Tibial nerve (tissue), 4 donors: ENCODE results near the gene LMOD3. TPM values are rescaled to one million over a fixed set of nuclear protein-coding genes. Genes with fewer than 3 reads are reported as not detected.

Experiments
- DNase-seq, 2 donors: peaks; one replicate each; pipeline ENCODE4 v3.0.0-alpha.2; 2019; ENCODE audit warnings: low spot score in 2 of 2
- H3K27ac ChIP-seq, 4 donors: fragments of 200-600 bp; sonication (generic) in 3 of 4; one replicate each; pipeline ENCODE4 v1.5.1; 2017 to 2019; ENCODE audit warnings: mild to moderate bottlenecking in 1 of 4
- H3K27me3 ChIP-seq, 2 donors: fragments of 200-600 bp; sonication (generic) in 1 of 2; one replicate each; pipeline versions ENCODE4 v1.5.1 to v1.6.0; 2017 to 2019
- H3K36me3 ChIP-seq, 3 donors: fragments of 200-600 bp; sonication (generic); one replicate each; pipeline ENCODE4 v1.5.1; 2018 to 2019
- H3K4me1 ChIP-seq, 4 donors: fragments of 200-600 bp; sonication (generic) in 3 of 4; one replicate each; pipeline ENCODE4 v1.5.1; 2017 to 2019
- H3K4me3 ChIP-seq, 4 donors: fragments of 200-600 bp; sonication (generic) in 3 of 4; one replicate each; pipeline ENCODE4 v1.5.1; 2017 to 2019; ENCODE audit warnings: mild to moderate bottlenecking in 1 of 4, moderate library complexity in 1 of 4
- H3K9me3 ChIP-seq, 4 donors: fragments of 200-600 bp; sonication (generic) in 3 of 4; one replicate each; pipeline ENCODE4 v1.5.1; 2017 to 2019
- EP300 ChIP-seq, 2 donors: sonication (generic); formaldehyde crosslinking; IDR thresholded peaks; one replicate each; pipeline ENCODE4 v1.6.1; 2017; ENCODE audit warnings: antibody characterized with exemption in 2 of 2, mild to moderate bottlenecking in 1 of 2
- POLR2A ChIP-seq, 2 donors: fragments of 450-650 bp; IDR thresholded peaks; one replicate each; pipeline ENCODE4 v1.6.1; 2017; ENCODE audit warnings: antibody characterized with exemption in 2 of 2, mild to moderate bottlenecking in 2 of 2, moderate library complexity in 2 of 2
- WGBS, 2 donors: methylation state at CpG; one replicate each; pipeline ENCODE4 v1.1.5; 2018; 5-methylcytosine and 5-hydroxymethylcytosine counted together
- total RNA-seq, 4 donors: library from RNA; depleted of rRNA; stranded (reverse); fragments of >200 nt; gene quantifications; one replicate each; pipeline ENCODE4 v1.1.0, GENCODE V29; 2016
- TF ChIP-seq, protein P1 (sequence below), 5 experiments: fragments of 200-600 bp in 3 of 5; fragments of 450-650 bp in 2 of 5; sonication (generic) in 3 of 5; IDR thresholded peaks; one replicate each; pipeline ENCODE4 v1.5.1; 2016 to 2019; ENCODE audit warnings: antibody characterized with exemption in 5 of 5, mild to moderate bottlenecking in 3 of 5, moderate library complexity in 2 of 5

The LMOD3 gene
- total RNA-seq, 4 donors from 2014 or later = not detected

DNA sequence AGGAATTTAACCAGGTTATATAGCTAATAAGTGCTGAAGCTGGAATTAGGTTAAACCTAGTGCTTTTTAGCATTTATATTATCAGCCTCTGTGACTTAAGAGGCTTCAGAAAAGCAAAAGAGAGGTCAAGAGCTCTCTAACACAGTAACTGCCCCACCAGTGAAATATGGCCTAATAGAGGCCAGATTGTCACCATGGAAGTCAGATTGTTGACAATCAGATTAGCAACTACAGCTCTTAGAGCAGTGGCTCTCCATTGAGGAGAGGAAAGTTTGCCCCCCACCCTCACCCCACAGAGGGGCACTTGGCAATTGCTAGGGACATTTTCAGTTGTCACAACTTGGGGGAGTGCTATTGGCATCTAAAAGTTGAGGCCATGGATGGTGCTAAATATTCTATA is 23.3 kb upstream of the LMOD3 start:
- H3K36me3 ChIP-seq = no peaks in the 10 kb centered on the region
- no peak for DNase-seq
- no peaks in the 10 kb centered on the region for H3K4me1 ChIP-seq
- no peaks in the 10 kb centered on the region for H3K27me3 ChIP-seq
- no peaks in the 10 kb centered on the region for H3K9me3 ChIP-seq
- TF ChIP-seq, protein P1, sequence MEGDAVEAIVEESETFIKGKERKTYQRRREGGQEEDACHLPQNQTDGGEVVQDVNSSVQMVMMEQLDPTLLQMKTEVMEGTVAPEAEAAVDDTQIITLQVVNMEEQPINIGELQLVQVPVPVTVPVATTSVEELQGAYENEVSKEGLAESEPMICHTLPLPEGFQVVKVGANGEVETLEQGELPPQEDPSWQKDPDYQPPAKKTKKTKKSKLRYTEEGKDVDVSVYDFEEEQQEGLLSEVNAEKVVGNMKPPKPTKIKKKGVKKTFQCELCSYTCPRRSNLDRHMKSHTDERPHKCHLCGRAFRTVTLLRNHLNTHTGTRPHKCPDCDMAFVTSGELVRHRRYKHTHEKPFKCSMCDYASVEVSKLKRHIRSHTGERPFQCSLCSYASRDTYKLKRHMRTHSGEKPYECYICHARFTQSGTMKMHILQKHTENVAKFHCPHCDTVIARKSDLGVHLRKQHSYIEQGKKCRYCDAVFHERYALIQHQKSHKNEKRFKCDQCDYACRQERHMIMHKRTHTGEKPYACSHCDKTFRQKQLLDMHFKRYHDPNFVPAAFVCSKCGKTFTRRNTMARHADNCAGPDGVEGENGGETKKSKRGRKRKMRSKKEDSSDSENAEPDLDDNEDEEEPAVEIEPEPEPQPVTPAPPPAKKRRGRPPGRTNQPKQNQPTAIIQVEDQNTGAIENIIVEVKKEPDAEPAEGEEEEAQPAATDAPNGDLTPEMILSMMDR (IDR thresholded peaks at IDR 0.05) = no peak
- no peak overlapping the region for H3K27ac ChIP-seq
- no peak overlapping the region for H3K4me3 ChIP-seq

DNA sequence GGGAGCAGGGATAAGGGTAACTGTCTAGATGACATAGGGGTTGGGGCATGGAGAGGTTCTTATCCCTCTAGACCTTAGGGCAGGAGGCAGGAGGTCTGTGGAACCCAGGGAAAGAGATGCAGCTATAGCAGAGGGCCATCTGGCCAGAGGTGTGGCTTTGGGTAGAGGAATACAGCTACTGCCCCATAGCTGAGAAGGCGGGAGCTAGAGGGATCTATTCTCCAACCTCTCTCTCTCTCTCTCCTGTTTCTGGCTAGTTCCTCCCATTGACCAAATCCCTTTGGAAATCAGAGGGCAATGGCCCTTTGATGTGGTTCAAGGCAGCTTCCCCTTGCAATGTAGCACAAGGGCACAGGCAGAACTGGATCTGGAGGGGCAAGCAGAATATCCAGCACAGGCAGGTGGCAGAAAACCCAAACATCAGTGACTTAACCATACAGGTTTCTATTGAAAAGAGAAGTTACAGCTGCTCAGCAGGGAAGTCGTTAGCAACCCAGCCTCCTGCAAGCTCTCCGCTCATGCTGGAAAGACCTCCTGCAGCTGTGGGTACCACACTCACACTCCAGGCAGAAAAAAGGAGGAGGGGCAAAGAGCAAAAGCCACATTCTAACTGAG is 22.3 kb upstream of the LMOD3 start:
- Histone ChIP-seq H3K4me3 (no peak overlapping the region), H3K36me3 (no peaks in the 10 kb centered on the region), H3K27ac (no peak overlapping the region), H3K9me3 (no peaks in the 10 kb centered on the region), H3K27me3 (no peaks in the 10 kb centered on the region), H3K4me1 (no peaks in the 10 kb centered on the region)
- 73 to 82% methylated on average over 3 of the region's 3 CpGs for whole genome bisulfite sequencing, 2 donors
- DNase-seq = no peak
- TF ChIP-seq, protein P1 (IDR thresholded peaks at IDR 0.05) = no peak
- no peak for TF ChIP-seq POLR2A (IDR thresholded peaks at IDR 0.05)
- no peak for TF ChIP-seq EP300 (IDR thresholded peaks at IDR 0.05)

DNA sequence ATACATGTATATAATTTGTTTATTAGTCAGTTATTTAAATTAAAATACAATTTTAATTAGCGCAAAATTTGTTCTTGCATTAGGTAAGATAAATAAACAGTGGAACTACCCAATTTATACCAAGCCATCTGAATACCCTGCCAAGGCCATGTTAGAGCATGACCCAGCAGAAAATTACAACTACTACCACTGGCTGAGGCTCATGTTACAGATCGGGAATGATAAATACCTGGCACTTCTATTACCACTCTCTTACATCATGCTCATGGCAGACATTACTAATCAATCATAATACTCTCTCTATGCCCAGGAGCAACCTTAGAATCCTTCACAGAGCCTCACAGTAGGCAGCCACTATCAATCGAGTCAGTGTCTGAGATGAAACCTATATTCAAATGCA is 21.2 kb upstream of the LMOD3 start:
- TF ChIP-seq POLR2A (IDR thresholded peaks at IDR 0.05) (no peak), EP300 (IDR thresholded peaks at IDR 0.05) (no peak)
- TF ChIP-seq, protein P1 (IDR thresholded peaks at IDR 0.05) = no peak
- Histone ChIP-seq H3K4me1 (no peaks in the 10 kb centered on the region), H3K36me3 (no peaks in the 10 kb centered on the region), H3K9me3 (no peaks in the 10 kb centered on the region), H3K4me3 (no peak overlapping the region), H3K27ac (no peak overlapping the region), H3K27me3 (no peaks in the 10 kb centered on the region)
- DNase-seq = no peak
- 96% methylated on average over 3 of the region's 3 CpGs for WGBS, 2 donors

DNA sequence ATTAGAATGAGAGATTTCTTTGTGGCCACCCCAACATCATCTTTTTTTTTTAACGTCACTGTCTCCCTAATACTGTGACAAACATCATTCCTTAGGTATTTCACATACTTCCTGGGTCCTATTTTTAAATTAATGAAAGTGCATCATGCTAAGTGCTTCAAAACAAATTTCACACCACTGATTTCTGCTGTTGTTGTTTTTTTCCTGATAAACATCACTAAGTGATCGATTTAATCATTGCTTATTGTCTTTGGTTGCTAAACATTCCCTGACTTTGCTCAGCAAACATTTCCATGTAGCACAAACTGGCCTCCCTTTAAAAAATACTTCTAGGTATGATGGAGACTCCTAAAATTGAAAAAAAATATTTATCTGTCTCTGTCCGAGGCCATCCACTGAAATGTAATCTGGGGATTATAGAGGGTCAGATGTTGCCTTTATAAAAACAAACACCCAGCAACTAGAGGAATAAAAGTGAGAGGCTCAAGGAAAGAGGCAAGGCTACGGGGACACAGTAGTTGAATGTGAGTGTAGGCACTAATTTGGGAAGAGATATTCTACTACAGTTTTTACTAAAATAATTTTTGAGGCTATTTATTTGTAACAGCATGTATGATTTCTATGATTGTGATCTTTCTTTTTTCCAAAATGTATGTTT is 20.5 kb upstream of the LMOD3 start:
- no peaks in the 10 kb centered on the region for H3K9me3 ChIP-seq
- H3K36me3 ChIP-seq = no peaks in the 10 kb centered on the region
- no peaks in the 10 kb centered on the region for H3K27me3 ChIP-seq
- no peak for DNase-seq
- 72 to 82% methylated on average over 4 of the region's 4 CpGs for WGBS, 2 donors
- no peak overlapping the region for H3K4me3 ChIP-seq
- H3K27ac ChIP-seq = no peak overlapping the region
- TF ChIP-seq POLR2A (IDR thresholded peaks at IDR 0.05) (no peak), EP300 (IDR thresholded peaks at IDR 0.05) (no peak)
- TF ChIP-seq, protein P1 (IDR thresholded peaks at IDR 0.05) = no peak
- H3K4me1 ChIP-seq = no peaks in the 10 kb centered on the region

DNA sequence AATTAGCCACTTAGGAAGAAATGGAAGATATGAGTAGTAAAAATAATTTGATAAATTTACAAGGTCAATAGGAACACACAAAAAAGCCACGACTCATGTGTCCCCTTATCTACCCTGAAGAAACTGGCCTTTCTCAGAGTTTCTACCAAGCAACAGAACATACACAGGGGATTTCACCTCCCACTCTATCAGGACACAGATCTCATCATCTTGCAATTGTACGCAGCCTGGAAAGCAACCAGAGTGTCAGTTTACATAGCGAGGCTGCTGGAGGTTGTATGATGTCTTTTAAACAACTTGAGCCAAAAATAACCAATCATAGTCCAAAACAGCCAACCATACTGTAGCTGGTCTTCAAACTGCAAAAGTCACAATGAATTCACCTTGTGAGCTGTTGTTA is 19.7 kb upstream of the LMOD3 start:
- no peaks in the 10 kb centered on the region for H3K9me3 ChIP-seq
- TF ChIP-seq POLR2A (IDR thresholded peaks at IDR 0.05) = no peak
- TF ChIP-seq EP300 (IDR thresholded peaks at IDR 0.05) = no peak
- TF ChIP-seq, protein P1 (IDR thresholded peaks at IDR 0.05) = no peak
- DNase-seq = no peak
- H3K27me3 ChIP-seq = no peaks in the 10 kb centered on the region
- H3K4me3 ChIP-seq = no peak overlapping the region
- H3K4me1 ChIP-seq = no peaks in the 10 kb centered on the region
- H3K27ac ChIP-seq = no peak overlapping the region
- 47 to 49% methylated on average over 3 of the region's 3 CpGs for WGBS, 2 donors
- no peaks in the 10 kb centered on the region for H3K36me3 ChIP-seq
